GM12875 (cell line): ENCODE data around the gene FERMT3.

Source experiments
- H3K4me3 ChIP-seq: one replicate; pipeline ENCODE4 v1.5.1; 2011; ENCODE audit warnings: low read depth, low read length, control low read depth
- CTCF ChIP-seq: IDR thresholded peaks from 2 replicates; pipeline ENCODE4 v1.5.1; 2011; ENCODE audit warnings: low read depth, mild to moderate bottlenecking, control low read depth, inconsistent platforms, low read length, moderate library complexity, borderline replicate concordance; ENCODE audit not compliant: insufficient read depth

FERMT3 gene

GRCh38 chr11:64192434-64192833 lies 14.1 kb upstream of the FERMT3 start:
- TF ChIP-seq CTCF, result no peak
- H3K4me3 ChIP-seq, result no peak overlapping the region

GRCh38 chr11:64196626-64197025 lies 9.9 kb upstream of the FERMT3 start:
- H3K4me3 ChIP-seq, result no peak overlapping the region
- TF ChIP-seq CTCF, result no peak

GRCh38 chr11:64198511-64198910 lies 8.0 kb upstream of the FERMT3 start:
- no peak overlapping the region for H3K4me3 ChIP-seq
- TF ChIP-seq CTCF, result no peak

- no peak overlapping the region for H3K4me3 ChIP-seq
- no peak for TF ChIP-seq CTCF
These were observed 5.0 kb upstream of the FERMT3 start for GRCh38 chr11:64201543-64201942.

GRCh38 chr11:64202992-64203391 lies 3.5 kb upstream of the FERMT3 start:
- TF ChIP-seq CTCF, result no peak
- no peak overlapping the region for H3K4me3 ChIP-seq

- TF ChIP-seq CTCF, result no peak
- H3K4me3 ChIP-seq, result no peak overlapping the region
These were observed 3.0 kb upstream of the FERMT3 start for GRCh38 chr11:64203421-64204079.

GRCh38 chr11:64204080-64204440 lies 2.5 kb upstream of the FERMT3 start:
- H3K4me3 ChIP-seq, result no peak overlapping the region
- TF ChIP-seq CTCF, result no peak
